Body of pancreas (tissue), 4 donors: ENCODE results near the gene BMERB1.

Experiments
- POLR2A ChIP-seq, 3 donors: fragments of 450-650 bp; IDR thresholded peaks; one replicate each; pipeline ENCODE4 v1.6.1; 2016; ENCODE audit warnings: antibody characterized with exemption in 3 of 3, mild to moderate bottlenecking in 2 of 3
- TF ChIP-seq, protein P1 (sequence below), 7 experiments: fragments of 450-650 bp in 4 of 7; fragments of 200-600 bp in 3 of 7; sonication (generic) in 3 of 7; IDR thresholded peaks; one replicate each; pipeline ENCODE4 v1.5.1; 2016 to 2019; ENCODE audit warnings: antibody characterized with exemption in 7 of 7

DNA sequence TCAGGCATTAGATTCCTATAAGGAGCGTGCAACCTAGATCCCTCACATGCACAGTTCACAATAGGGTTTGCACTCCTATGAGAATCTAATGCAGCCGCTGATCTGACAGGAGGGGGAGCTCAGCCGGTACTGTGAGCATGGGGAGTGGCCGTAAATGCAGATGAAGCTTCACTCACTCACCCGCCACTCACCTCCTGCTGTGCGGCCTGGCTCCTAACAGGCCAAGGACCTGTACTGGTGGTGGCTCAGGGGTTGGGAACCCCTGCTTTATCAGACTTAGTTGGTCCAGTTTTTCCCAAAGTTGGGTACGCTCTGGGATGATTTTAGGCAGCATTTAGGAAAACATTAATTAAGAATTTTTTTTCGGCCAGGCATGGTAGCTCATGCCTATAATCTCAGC, 104.8 kb downstream of the BMERB1 start:
- TF ChIP-seq, protein P1, sequence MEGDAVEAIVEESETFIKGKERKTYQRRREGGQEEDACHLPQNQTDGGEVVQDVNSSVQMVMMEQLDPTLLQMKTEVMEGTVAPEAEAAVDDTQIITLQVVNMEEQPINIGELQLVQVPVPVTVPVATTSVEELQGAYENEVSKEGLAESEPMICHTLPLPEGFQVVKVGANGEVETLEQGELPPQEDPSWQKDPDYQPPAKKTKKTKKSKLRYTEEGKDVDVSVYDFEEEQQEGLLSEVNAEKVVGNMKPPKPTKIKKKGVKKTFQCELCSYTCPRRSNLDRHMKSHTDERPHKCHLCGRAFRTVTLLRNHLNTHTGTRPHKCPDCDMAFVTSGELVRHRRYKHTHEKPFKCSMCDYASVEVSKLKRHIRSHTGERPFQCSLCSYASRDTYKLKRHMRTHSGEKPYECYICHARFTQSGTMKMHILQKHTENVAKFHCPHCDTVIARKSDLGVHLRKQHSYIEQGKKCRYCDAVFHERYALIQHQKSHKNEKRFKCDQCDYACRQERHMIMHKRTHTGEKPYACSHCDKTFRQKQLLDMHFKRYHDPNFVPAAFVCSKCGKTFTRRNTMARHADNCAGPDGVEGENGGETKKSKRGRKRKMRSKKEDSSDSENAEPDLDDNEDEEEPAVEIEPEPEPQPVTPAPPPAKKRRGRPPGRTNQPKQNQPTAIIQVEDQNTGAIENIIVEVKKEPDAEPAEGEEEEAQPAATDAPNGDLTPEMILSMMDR (IDR thresholded peaks at IDR 0.05): no peak
- TF ChIP-seq POLR2A (IDR thresholded peaks at IDR 0.05): no peak
